Stimulated activated CD4-positive, alpha-beta T cell treated with anti-CD3 and anti-CD28 coated beads, Interleukin-12 subunit alpha, Interleukin-12 subunit beta, amount 100 ng/mL, for 4 hours (primary cell): ENCODE results near the gene METAP1.
"Not testable (repeated sequence)": the region's sequence is repeated elsewhere in the genome, so short reads cannot be mapped to it uniquely, and the experiment has no call there.

Experiments
- DNase-seq: peaks from one replicate; pipeline ENCODE4 v3.0.0-alpha.2; 2020

Gene METAP1

GRCh38 chr4:99102634-99103033 is 107.1 kb downstream of the METAP1 start:
- no peak for DNase-seq

- no peak for DNase-seq
Measured at GRCh38 chr4:99103166-99103565, 107.6 kb downstream of the METAP1 start.

DNA sequence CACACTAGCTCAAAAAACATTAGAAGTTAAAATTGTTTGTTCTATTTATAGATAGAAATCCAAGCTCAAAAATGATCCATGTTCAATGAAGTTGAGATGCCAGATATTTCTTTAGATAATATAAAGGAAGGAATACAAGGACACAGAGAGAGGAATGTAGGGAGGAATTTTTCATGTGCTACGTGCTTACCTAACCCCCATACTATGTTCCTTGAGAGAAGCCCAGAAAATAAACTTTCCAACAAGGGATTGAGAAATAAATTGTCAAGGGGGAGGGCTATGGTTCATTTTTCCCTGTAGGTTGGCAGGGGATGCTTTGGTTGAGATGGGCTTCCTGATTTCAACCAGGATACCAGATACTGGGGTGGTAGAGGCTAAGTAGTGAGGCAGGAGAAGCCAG is 108.6 kb downstream of the METAP1 start:
- DNase-seq: no peak

DNA sequence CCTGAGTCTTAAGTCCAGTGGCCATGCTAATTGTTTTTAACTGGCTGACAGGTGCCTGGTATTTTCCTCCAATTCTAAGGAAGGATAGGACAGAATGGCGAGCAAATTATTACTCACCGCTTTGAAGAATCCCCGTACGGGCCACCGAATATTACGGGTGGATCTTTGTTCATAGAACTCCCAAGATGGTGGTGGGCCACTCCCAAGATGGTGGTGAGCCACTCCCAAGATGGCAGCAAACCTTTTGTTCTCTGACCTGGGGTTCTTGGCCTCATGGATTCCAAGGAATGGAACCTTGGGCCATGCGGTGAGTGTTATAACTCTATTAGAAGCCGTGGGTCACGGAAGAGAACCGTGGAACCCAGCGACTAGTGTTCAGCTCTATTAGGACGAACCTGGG is 113.8 kb downstream of the METAP1 start:
- not testable (repeated sequence) for DNase-seq
